ENCODE data around the gene DCST1. TPM values are rescaled to one million over a fixed set of nuclear protein-coding genes. Genes with fewer than 3 reads are reported as not detected.
A peak's percentile ranks its signal among the peaks of the same experiment; 100 is the strongest.

DCST1 gene
- total and polyA plus RNA-seq, 2 of the 4 experiments (the other 2 are of a cell fraction) = not detected

GRCh38 chr1:155085504-155086127 lies 52.0 kb downstream of the DCST1 start:
- Histone ChIP-seq H2BK120ac (ENCODE audit: low read depth, low read length) (no peak overlapping the region), H3K9me3 (ENCODE audit: control insufficient read depth, insufficient read depth, low read length) (no peaks in the 10 kb centered on the region), H2BK5ac (ENCODE audit: low read depth, low read length, poor library complexity, severe bottlenecking) (no peak overlapping the region), H3K4me2 (ENCODE audit: low read depth, low read length) (peak overlapping the region; percentile 96), H3K79me1 (ENCODE audit: low read depth in 1 of 2, low read length in 2 of 2) (no peaks in the 10 kb centered on the region; a peak in 1 of 4 replicates), H4K20me1 (ENCODE audit: insufficient read depth, low read length) (peaks cover 4% of the 10 kb centered on the region; the same call in 1 of the 2 replicates), H3K56ac (ENCODE audit: extremely low read depth, insufficient read depth, low read length) (no peak overlapping the region), H4K5ac (ENCODE audit: low read depth, low read length) (no peak overlapping the region), H3K18ac (ENCODE audit: low read depth, low read length) (no peak overlapping the region), H2BK20ac (ENCODE audit: low read depth, low read length) (no peak overlapping the region), H3K4me1 (ENCODE audit: control insufficient read depth, insufficient read depth, low read length) (peaks cover 5% of the 10 kb centered on the region; the same call in 1 of the 2 replicates), H2AK9ac (replicated peaks; ENCODE audit: low read depth, low read length, poor library complexity) (peak overlapping the region; percentile 77), H3K23ac (ENCODE audit: low read depth, low read length) (no peak overlapping the region), H3K14ac (replicated peaks; ENCODE audit: low read depth, low read length) (no peak overlapping the region), H3K9ac (ENCODE audit: low read depth, low read length) (peak overlapping the region; percentile 59; the same call in 1 of the 2 replicates), H3K9me1 (ENCODE audit: insufficient read depth, low read length) (peaks cover 5% of the 10 kb centered on the region), H3K27me3 (ENCODE audit: control insufficient read depth, insufficient read depth, low read length) (peaks cover 36% of the 10 kb centered on the region), H2AFZ (replicated peaks; ENCODE audit: low read length, poor library complexity) (peak overlapping the region; percentile 99), H2AK5ac (ENCODE audit: low read depth, low read length) (peak overlapping the region; percentile 53; the same call in 1 of the 2 replicates), H3K36me3 (ENCODE audit: control insufficient read depth, insufficient read depth, low read length) (no peaks in the 10 kb centered on the region), H2BK15ac (ENCODE audit: low read depth, low read length) (no peak overlapping the region; the same call in 2 of the 3 replicates), H4K8ac (ENCODE audit: low read depth in 2 of 2, low read length in 2 of 2) (peak overlapping the region; percentile 36 to 55; a peak in 3 of 4 replicates), H3K27ac (ENCODE audit: insufficient read depth, low read length) (peak overlapping the region; percentile 14; the same call in 1 of the 2 replicates), H4K91ac (ENCODE audit: insufficient read depth, low read depth, low read length) (no peak overlapping the region), H3K4me3 (ENCODE audit: insufficient read depth, low read depth, low read length) (peak overlapping the region; percentile 76), H3K4ac (ENCODE audit: low read depth, low read length) (no peak overlapping the region)
- in situ Hi-C loops (cut with MboI; ENCODE audit: low sequenced_read_pairs) (no loop called here), dilution Hi-C loops (cut with HindIII; ENCODE audit: low sequenced_read_pairs, unreplicated experiment) (no loop called here), intact Hi-C loops (cut with micrococcal nuclease) (loop anchor here (2.0 to 10.0 kb wide), 2 partner anchors 125 to 611 kb away; partner anchors contain the start of gene PYGO2)
- ChIA-PET CTCF (interaction anchor here (0.8 to 1.7 kb wide), 13 partner anchors 15 to 124 kb away, joined by 3 to 9 read pairs (median 6); partner anchors contain the start of genes KRTCAP2, PYGO2 and SHC1), POLR2A (ENCODE audit: unreplicated experiment) (no interaction called here)
- TF ChIP-seq RCOR1 (IDR thresholded peaks at IDR 0.05; ENCODE audit: insufficient replicate concordance, low read length) (no peak), RAD21 (IDR thresholded peaks at IDR 0.05; ENCODE audit: low read length) (no peak), BHLHE40 (IDR thresholded peaks at IDR 0.05; ENCODE audit: low read depth, low read length) (0 out of 2 replicates have a peak, but pooled peaks have one; percentile 25), ELK1 (IDR thresholded peaks at IDR 0.05; ENCODE audit: borderline replicate concordance, low read depth, low read length) (no peak), SMC3 (IDR thresholded peaks at IDR 0.05; ENCODE audit: low read depth, low read length) (no peak), NFE2L2 (IDR thresholded peaks at IDR 0.05; ENCODE audit: low read depth, low read length) (no peak)
- DNase-seq (peak; percentile 21), ATAC-seq (ENCODE audit: low read depth) (peak; percentile 9)
- 2% methylated on average over 10 of the region's 32 CpGs; no CpG with 5 or more reads in 1 of the 2 experiments for WGBS, 2 experiments (ENCODE audit: extremely low coverage in 2 of 2, insufficient read length in 1 of 2)
- BruUV-seq (replicated peaks) = no TSS peak

Data from IMR-90 (cell line).